ENCODE data around the gene NENF.

DNA sequence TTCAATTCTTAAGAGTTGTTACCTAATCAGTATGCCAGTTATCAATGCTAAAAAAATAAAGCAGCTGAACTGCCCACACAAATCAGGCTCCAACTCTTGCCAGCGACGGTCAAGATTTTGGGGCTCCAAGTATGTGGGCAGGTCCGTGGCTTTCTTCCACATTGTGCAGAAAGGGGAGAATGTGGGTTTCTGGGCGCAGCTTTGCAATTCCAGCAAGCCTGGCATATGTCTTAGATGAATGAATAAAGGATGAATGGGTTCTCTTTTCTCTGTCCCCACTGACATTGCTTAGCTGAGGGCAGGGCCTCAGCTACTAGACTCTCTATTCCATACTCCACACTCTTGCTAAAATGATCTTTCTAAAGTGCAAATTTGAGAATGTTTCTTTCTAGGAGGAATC, 42.4 kb downstream of the NENF start:
- TF ChIP-seq, protein P1, sequence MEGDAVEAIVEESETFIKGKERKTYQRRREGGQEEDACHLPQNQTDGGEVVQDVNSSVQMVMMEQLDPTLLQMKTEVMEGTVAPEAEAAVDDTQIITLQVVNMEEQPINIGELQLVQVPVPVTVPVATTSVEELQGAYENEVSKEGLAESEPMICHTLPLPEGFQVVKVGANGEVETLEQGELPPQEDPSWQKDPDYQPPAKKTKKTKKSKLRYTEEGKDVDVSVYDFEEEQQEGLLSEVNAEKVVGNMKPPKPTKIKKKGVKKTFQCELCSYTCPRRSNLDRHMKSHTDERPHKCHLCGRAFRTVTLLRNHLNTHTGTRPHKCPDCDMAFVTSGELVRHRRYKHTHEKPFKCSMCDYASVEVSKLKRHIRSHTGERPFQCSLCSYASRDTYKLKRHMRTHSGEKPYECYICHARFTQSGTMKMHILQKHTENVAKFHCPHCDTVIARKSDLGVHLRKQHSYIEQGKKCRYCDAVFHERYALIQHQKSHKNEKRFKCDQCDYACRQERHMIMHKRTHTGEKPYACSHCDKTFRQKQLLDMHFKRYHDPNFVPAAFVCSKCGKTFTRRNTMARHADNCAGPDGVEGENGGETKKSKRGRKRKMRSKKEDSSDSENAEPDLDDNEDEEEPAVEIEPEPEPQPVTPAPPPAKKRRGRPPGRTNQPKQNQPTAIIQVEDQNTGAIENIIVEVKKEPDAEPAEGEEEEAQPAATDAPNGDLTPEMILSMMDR (IDR thresholded peaks at IDR 0.05; ENCODE audit: low read length) = no peak
- TF ChIP-seq EZH2 (IDR thresholded peaks at IDR 0.05; ENCODE audit: borderline replicate concordance, low read length) = no peak
